Upper lobe of left lung (tissue), 4 donors: ENCODE measurements around the gene CHRNA3.

Experiments
- CTCF ChIP-seq, 6 experiments: fragments of 450-650 bp in 4 of 6; fragments of 200-600 bp in 2 of 6; sonication (generic) in 2 of 6; IDR thresholded peaks; one replicate each; pipeline ENCODE4 v1.5.1; 2016 to 2019; ENCODE audit warnings: antibody characterized with exemption in 6 of 6
- EP300 ChIP-seq, 4 donors: sonication (generic); formaldehyde crosslinking; IDR thresholded peaks; one replicate each; pipeline ENCODE4 v1.5.1; 2017; ENCODE audit warnings: antibody characterized with exemption in 4 of 4, control low read depth in 2 of 4
- POLR2A ChIP-seq, 4 donors: fragments of 450-650 bp; IDR thresholded peaks; one replicate each; pipeline ENCODE4 v1.5.1; 2016 to 2017; ENCODE audit warnings: antibody characterized with exemption in 4 of 4, mild to moderate bottlenecking in 2 of 4

- TF ChIP-seq CTCF (IDR thresholded peaks at IDR 0.05) (no peak), POLR2A (IDR thresholded peaks at IDR 0.05) (no peak), EP300 (IDR thresholded peaks at IDR 0.05) (no peak)
Measured at GRCh38 chr15:78551902-78552301, 68.9 kb downstream of the CHRNA3 start.
